Muscle of arm (tissue), 12 donors: ENCODE measurements around the gene GJC3. TPM values are rescaled to one million over a fixed set of nuclear protein-coding genes. Genes with fewer than 3 reads are reported as not detected.

Source experiments
- polyA plus RNA-seq, 12 donors: library from polyadenylated mRNA; unstranded; fragments of 120-200 nt; gene quantifications; one replicate each; pipeline ENCODE4 v1.2.1, GENCODE V29; 2013; ENCODE audit not compliant: insufficient read length in 12 of 12

Gene GJC3
- polyA plus RNA-seq, 12 donors = 0.18 to 0.70 (median 0.38) TPM; not detected in 2

Other genes starting within 250 kb of the GJC3 start
- gene CYP3A5, start 249.6 kb downstream of the GJC3 start, polyA plus RNA-seq = 10 to 100 TPM in 1 of 12 donors, 1 to 10 TPM in 7, under 1 TPM in 3, not detected in 1; 0.68 to 14.2 (median 1.4) TPM
- gene CYP3A7, start 194.4 kb downstream of the GJC3 start, polyA plus RNA-seq = 1 to 10 TPM in 4 of 12 donors, under 1 TPM in 5, not detected in 3; 0.24 to 9.4 (median 0.95) TPM
- gene CYP3A4, start 145.4 kb downstream of the GJC3 start, polyA plus RNA-seq = under 1 TPM in 7 of 12 donors, not detected in 5; 0.08 to 0.33 (median 0.15) TPM
- under 1 TPM in 5 of 12 donors, not detected in 7; 0.14 to 0.34 (median 0.20) TPM for gene CYP3A43, start 101.6 kb downstream of the GJC3 start, polyA plus RNA-seq
- gene OR2AE1, start 52.6 kb downstream of the GJC3 start, polyA plus RNA-seq = under 1 TPM in 1 of 12 donors, not detected in 11; 0.23 TPM
- gene TRIM4, start 10.1 kb downstream of the GJC3 start, polyA plus RNA-seq = 10 to 100 TPM in 11 of 12 donors, not detected in 1; 14.4 to 24.5 (median 16.4) TPM
- gene AZGP1, start 46.4 kb upstream of the GJC3 start, polyA plus RNA-seq = 1 to 10 TPM in 2 of 12 donors, under 1 TPM in 7, not detected in 3; 0.57 to 1.6 (median 0.69) TPM
- gene ZKSCAN1, start 86.0 kb upstream of the GJC3 start, polyA plus RNA-seq = 10 to 100 TPM; 24.6 to 64.8 (median 33.1) TPM
- 10 to 100 TPM in 11 of 12 donors, not detected in 1; 13.2 to 17.9 (median 15.2) TPM for gene ZSCAN21, start 120.2 kb upstream of the GJC3 start, polyA plus RNA-seq
- gene ZNF3, start 152.1 kb upstream of the GJC3 start, polyA plus RNA-seq = 10 to 100 TPM in 11 of 12 donors, not detected in 1; 19.9 to 34.7 (median 27.9) TPM
- 100 to 1,000 TPM in 2 of 12 donors, 10 to 100 TPM in 9, not detected in 1; 81.5 to 222 (median 91.3) TPM for gene COPS6, start 159.3 kb upstream of the GJC3 start, polyA plus RNA-seq
- gene MCM7, start 171.8 kb upstream of the GJC3 start, polyA plus RNA-seq = 10 to 100 TPM in 11 of 12 donors, not detected in 1; 55.3 to 95.5 (median 71.4) TPM
- gene AP4M1, start 172.0 kb upstream of the GJC3 start, polyA plus RNA-seq = 10 to 100 TPM in 11 of 12 donors, not detected in 1; 13.9 to 25.7 (median 22.2) TPM
- 10 to 100 TPM in 11 of 12 donors, not detected in 1; 30.6 to 46.7 (median 35.1) TPM for gene TAF6, start 189.7 kb upstream of the GJC3 start, polyA plus RNA-seq
- gene CNPY4, start 190.0 kb upstream of the GJC3 start, polyA plus RNA-seq = 10 to 100 TPM in 11 of 12 donors, not detected in 1; 28.6 to 50.9 (median 38.8) TPM
- 1 to 10 TPM in 3 of 12 donors, under 1 TPM in 7, not detected in 2; 0.37 to 1.8 (median 0.76) TPM for gene MBLAC1, start 197.3 kb upstream of the GJC3 start, polyA plus RNA-seq
- gene LAMTOR4, start 219.3 kb upstream of the GJC3 start, polyA plus RNA-seq = 100 to 1,000 TPM in 1 of 12 donors, 10 to 100 TPM in 10, not detected in 1; 51.2 to 100 (median 59.3) TPM
- gene TRAPPC14, start 229.1 kb upstream of the GJC3 start, polyA plus RNA-seq = 10 to 100 TPM in 5 of 12 donors, 1 to 10 TPM in 6, not detected in 1; 7.1 to 20.3 (median 9.6) TPM
- 10 to 100 TPM in 7 of 12 donors, 1 to 10 TPM in 4, not detected in 1; 8.0 to 23.3 (median 10.7) TPM for gene GAL3ST4, start 239.0 kb upstream of the GJC3 start, polyA plus RNA-seq
- 10 to 100 TPM in 1 of 12 donors, 1 to 10 TPM in 10, not detected in 1; 4.0 to 13.7 (median 6.0) TPM for gene GPC2, start 247.8 kb upstream of the GJC3 start, polyA plus RNA-seq
- gene STAG3, start 248.3 kb upstream of the GJC3 start, polyA plus RNA-seq = 10 to 100 TPM in 9 of 12 donors, 1 to 10 TPM in 2, not detected in 1; 7.3 to 36.0 (median 18.6) TPM